ENCODE measurements around the gene UBQLN3.

DNA sequence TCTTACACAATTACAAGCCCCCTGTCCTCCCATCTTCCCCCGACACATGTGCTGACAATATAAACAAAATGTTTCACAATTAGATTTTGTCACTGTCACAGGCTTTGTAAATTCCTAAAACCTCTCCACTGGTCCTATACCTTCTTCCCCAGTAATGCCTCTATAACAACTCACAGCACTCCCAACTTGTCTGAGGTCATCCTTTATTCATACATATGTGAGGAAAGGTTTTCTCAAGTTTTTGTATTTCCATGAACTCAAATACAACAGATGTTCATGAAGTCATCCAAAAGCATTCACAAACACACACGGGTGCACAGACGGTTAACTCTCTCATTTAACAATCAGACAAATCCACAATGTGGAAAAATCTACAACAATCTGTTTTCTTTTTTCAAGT is 36.7 kb upstream of the UBQLN3 start:
- TF ChIP-seq ETV6 (conservative IDR thresholded peaks at IDR 0.05 in 1 of 2, IDR thresholded peaks at IDR 0.05 in 1 of 2; ENCODE audit: borderline replicate concordance in 1 of 2, low read depth in 1 of 2), result no peak
- TF ChIP-seq YY1 (IDR thresholded peaks at IDR 0.05; ENCODE audit: low read depth, low read length), result no peak
- TF ChIP-seq, protein P1, sequence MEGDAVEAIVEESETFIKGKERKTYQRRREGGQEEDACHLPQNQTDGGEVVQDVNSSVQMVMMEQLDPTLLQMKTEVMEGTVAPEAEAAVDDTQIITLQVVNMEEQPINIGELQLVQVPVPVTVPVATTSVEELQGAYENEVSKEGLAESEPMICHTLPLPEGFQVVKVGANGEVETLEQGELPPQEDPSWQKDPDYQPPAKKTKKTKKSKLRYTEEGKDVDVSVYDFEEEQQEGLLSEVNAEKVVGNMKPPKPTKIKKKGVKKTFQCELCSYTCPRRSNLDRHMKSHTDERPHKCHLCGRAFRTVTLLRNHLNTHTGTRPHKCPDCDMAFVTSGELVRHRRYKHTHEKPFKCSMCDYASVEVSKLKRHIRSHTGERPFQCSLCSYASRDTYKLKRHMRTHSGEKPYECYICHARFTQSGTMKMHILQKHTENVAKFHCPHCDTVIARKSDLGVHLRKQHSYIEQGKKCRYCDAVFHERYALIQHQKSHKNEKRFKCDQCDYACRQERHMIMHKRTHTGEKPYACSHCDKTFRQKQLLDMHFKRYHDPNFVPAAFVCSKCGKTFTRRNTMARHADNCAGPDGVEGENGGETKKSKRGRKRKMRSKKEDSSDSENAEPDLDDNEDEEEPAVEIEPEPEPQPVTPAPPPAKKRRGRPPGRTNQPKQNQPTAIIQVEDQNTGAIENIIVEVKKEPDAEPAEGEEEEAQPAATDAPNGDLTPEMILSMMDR (IDR thresholded peaks at IDR 0.05 in 2 of 3, conservative IDR thresholded peaks at IDR 0.05 in 1 of 3; ENCODE audit: control insufficient read depth in 2 of 3, extremely low read depth in 1 of 3, insufficient read depth in 1 of 3, low read depth in 3 of 3, low read length in 3 of 3), result no peak
- no peak for TF ChIP-seq POLR2A (IDR thresholded peaks at IDR 0.05; ENCODE audit: low read depth, low read length)
